ENCODE results near the gene CUL4B.
"Not testable (repeated sequence)": the region's sequence is repeated elsewhere in the genome, so short reads cannot be mapped to it uniquely, and the experiment has no call there.

DNA sequence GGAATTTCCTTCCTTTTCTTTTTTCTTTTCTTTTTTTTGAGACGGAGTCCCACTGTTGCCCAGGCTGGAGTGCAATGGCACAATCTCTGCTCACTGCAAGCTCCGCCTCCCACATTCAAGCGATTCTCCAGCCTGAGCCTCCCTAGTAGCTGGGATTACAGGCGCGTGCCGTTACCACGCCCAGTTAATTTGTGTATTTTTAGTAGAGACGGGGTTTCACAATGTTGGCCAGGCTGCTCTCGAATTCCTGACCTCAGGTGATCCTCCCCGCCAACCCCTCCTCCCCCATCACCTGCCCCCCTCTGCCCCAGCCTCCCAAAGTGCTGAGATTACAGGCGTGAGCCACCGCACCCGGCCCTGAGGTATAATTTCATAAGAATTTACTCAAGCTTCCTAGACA is 13.0 kb upstream of the CUL4B start:
- TF ChIP-seq, protein P1, sequence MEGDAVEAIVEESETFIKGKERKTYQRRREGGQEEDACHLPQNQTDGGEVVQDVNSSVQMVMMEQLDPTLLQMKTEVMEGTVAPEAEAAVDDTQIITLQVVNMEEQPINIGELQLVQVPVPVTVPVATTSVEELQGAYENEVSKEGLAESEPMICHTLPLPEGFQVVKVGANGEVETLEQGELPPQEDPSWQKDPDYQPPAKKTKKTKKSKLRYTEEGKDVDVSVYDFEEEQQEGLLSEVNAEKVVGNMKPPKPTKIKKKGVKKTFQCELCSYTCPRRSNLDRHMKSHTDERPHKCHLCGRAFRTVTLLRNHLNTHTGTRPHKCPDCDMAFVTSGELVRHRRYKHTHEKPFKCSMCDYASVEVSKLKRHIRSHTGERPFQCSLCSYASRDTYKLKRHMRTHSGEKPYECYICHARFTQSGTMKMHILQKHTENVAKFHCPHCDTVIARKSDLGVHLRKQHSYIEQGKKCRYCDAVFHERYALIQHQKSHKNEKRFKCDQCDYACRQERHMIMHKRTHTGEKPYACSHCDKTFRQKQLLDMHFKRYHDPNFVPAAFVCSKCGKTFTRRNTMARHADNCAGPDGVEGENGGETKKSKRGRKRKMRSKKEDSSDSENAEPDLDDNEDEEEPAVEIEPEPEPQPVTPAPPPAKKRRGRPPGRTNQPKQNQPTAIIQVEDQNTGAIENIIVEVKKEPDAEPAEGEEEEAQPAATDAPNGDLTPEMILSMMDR (IDR thresholded peaks at IDR 0.05) = not testable (repeated sequence)
- not testable (repeated sequence) for TF ChIP-seq POLR2A (IDR thresholded peaks at IDR 0.05)
